ENCODE measurements around the gene TRAF2.

The TRAF2 gene

GRCh38 chr9:136856541-136857141 is 29.7 kb upstream of the TRAF2 start:
- Histone ChIP-seq H3K36me3 (peaks cover 71% of the 10 kb centered on the region), H3K27me3 (ENCODE audit: insufficient read depth, low read depth, severe bottlenecking) (no peaks in the 10 kb centered on the region), H3K4me3 (ENCODE audit: low read depth, low read length) (no peak overlapping the region), H3K27ac (no peak overlapping the region), H3K9me3 (ENCODE audit: severe bottlenecking) (no peaks in the 10 kb centered on the region)
- no peak for DNase-seq
- TF ChIP-seq CTCF (IDR thresholded peaks at IDR 0.05; ENCODE audit: low read depth, low read length) = 0 out of 2 replicates have a peak, but pooled peaks have one; percentile 16

- Histone ChIP-seq H3K9me3 (ENCODE audit: severe bottlenecking) (no peaks in the 10 kb centered on the region), H3K27ac (no peak overlapping the region; the same call in 1 of the 2 replicates), H3K4me3 (ENCODE audit: low read depth, low read length) (no peak overlapping the region), H3K36me3 (peaks cover 71% of the 10 kb centered on the region), H3K27me3 (ENCODE audit: insufficient read depth, low read depth, severe bottlenecking) (no peaks in the 10 kb centered on the region)
- no peak for DNase-seq
- TF ChIP-seq CTCF (IDR thresholded peaks at IDR 0.05; ENCODE audit: low read depth, low read length) = no peak
These were observed 29.1 kb upstream of the TRAF2 start for GRCh38 chr9:136857166-136857565.

GRCh38 chr9:136857581-136858412 is 28.5 kb upstream of the TRAF2 start:
- H3K4me3 ChIP-seq (ENCODE audit: low read depth, low read length) = no peak overlapping the region
- H3K9me3 ChIP-seq (ENCODE audit: severe bottlenecking) = no peaks in the 10 kb centered on the region
- H3K36me3 ChIP-seq = peaks cover 73% of the 10 kb centered on the region
- no peaks in the 10 kb centered on the region for H3K27me3 ChIP-seq (ENCODE audit: insufficient read depth, low read depth, severe bottlenecking)
- DNase-seq = no peak
- TF ChIP-seq CTCF (IDR thresholded peaks at IDR 0.05; ENCODE audit: low read depth, low read length) = no peak
- no peak overlapping the region; the same call in 1 of the 2 replicates for H3K27ac ChIP-seq

GRCh38 chr9:136858452-136858843 is 27.9 kb upstream of the TRAF2 start:
- no peaks in the 10 kb centered on the region for H3K9me3 ChIP-seq (ENCODE audit: severe bottlenecking)
- TF ChIP-seq CTCF (IDR thresholded peaks at IDR 0.05; ENCODE audit: low read depth, low read length) = no peak
- H3K4me3 ChIP-seq (ENCODE audit: low read depth, low read length) = no peak overlapping the region
- H3K27ac ChIP-seq = no peak overlapping the region
- no peaks in the 10 kb centered on the region for H3K27me3 ChIP-seq (ENCODE audit: insufficient read depth, low read depth, severe bottlenecking)
- no peak for DNase-seq
- peaks cover 79% of the 10 kb centered on the region for H3K36me3 ChIP-seq

- no peak for DNase-seq
- H3K4me3 ChIP-seq (ENCODE audit: low read depth, low read length) = no peak overlapping the region
- no peaks in the 10 kb centered on the region for H3K9me3 ChIP-seq (ENCODE audit: severe bottlenecking)
- peak overlapping the region; percentile 29; the same call in 1 of the 2 replicates for H3K27ac ChIP-seq
- no peaks in the 10 kb centered on the region for H3K27me3 ChIP-seq (ENCODE audit: insufficient read depth, low read depth, severe bottlenecking)
- H3K36me3 ChIP-seq = peaks cover 86% of the 10 kb centered on the region
- no peak for TF ChIP-seq CTCF (IDR thresholded peaks at IDR 0.05; ENCODE audit: low read depth, low read length)
These were observed 27.2 kb upstream of the TRAF2 start for GRCh38 chr9:136858844-136859757.

All from WERI-Rb-1 (cell line).